Peyer's patch (tissue), 4 donors: Measurements from ENCODE around the gene CACNB2. TPM values are rescaled to one million over a fixed set of nuclear protein-coding genes. Genes with fewer than 3 reads are reported as not detected.

Experiments used
- DNase-seq, 3 donors: peaks; one replicate each; pipeline ENCODE4 v3.0.0-alpha.2; 2017 to 2019
- H3K27ac ChIP-seq, 4 donors: fragments of 200-600 bp; sonication (generic); one replicate each; pipeline ENCODE4 v1.5.1; 2016 to 2019
- H3K27me3 ChIP-seq, 2 donors: fragments of 200-600 bp; sonication (generic); one replicate each; pipeline ENCODE4 v1.5.1; 2019
- H3K36me3 ChIP-seq, 3 donors: fragments of 200-600 bp; sonication (generic); one replicate each; pipeline ENCODE4 v1.5.1; 2016 to 2019
- H3K4me1 ChIP-seq, 4 donors: fragments of 200-600 bp; sonication (generic); one replicate each; pipeline ENCODE4 v1.5.1; 2016 to 2019
- H3K4me3 ChIP-seq, 4 donors: fragments of 200-600 bp; sonication (generic); 1 replicate in 3 of 4; 2 replicates in 1 of 4; pipeline ENCODE4 v1.5.1; 2016 to 2019; ENCODE audit warnings: mild to moderate bottlenecking in 1 of 4
- H3K9me3 ChIP-seq, 4 donors: fragments of 200-600 bp; sonication (generic); one replicate each; pipeline ENCODE4 v1.5.1; 2016 to 2019; ENCODE audit warnings: mild to moderate bottlenecking in 1 of 4
- CTCF ChIP-seq, 6 experiments: fragments of 450-650 bp in 4 of 6; fragments of 200-600 bp in 2 of 6; sonication (generic) in 1 of 6; IDR thresholded peaks; one replicate each; pipeline ENCODE4 v1.5.1; 2017 to 2019; ENCODE audit warnings: antibody characterized with exemption in 6 of 6, mild to moderate bottlenecking in 3 of 6, moderate library complexity in 1 of 6
- POLR2A ChIP-seq, 2 donors: fragments of 450-650 bp; IDR thresholded peaks; one replicate each; pipeline ENCODE4 v1.5.1; 2017; ENCODE audit warnings: antibody characterized with exemption in 2 of 2, mild to moderate bottlenecking in 2 of 2, moderate library complexity in 2 of 2
- total RNA-seq, 4 donors: library from RNA; depleted of rRNA; stranded (reverse); fragments of >200 nt; gene quantifications; one replicate each; pipeline ENCODE4 v1.1.0, GENCODE V29; 2016

Gene CACNB2
- total RNA-seq, 4 donors from 2014 or later, result 35.4 to 80.8 (median 48.2) TPM

DNA sequence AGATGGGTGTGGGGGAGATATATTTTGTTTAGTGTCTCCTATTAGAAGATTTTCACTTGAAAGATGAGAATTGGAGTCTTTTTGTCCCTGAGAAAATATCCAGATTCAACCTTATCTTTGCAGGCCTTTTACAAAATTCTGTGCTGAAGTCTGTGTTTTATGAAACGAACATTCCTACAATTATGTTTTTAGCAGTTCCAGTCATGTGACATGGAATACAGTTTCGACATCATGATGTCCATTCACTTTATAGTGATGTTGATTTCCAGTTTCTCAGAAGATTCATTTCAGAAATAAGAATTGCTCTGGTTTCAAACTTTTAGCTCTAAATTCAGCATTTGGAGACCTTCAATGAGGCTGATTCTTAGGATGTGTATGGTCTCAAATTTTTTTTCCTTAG is 54.4 kb downstream of the CACNB2 start:
- TF ChIP-seq CTCF (IDR thresholded peaks at IDR 0.05), result no peak
- TF ChIP-seq POLR2A (IDR thresholded peaks at IDR 0.05), result no peak
- Histone ChIP-seq H3K4me1 (peaks cover 0 to 7% (median 0%) of the 10 kb centered on the region in 4 donors), H3K27ac (peak overlapping the region in 1 of 4 donors; percentile 65)

DNA sequence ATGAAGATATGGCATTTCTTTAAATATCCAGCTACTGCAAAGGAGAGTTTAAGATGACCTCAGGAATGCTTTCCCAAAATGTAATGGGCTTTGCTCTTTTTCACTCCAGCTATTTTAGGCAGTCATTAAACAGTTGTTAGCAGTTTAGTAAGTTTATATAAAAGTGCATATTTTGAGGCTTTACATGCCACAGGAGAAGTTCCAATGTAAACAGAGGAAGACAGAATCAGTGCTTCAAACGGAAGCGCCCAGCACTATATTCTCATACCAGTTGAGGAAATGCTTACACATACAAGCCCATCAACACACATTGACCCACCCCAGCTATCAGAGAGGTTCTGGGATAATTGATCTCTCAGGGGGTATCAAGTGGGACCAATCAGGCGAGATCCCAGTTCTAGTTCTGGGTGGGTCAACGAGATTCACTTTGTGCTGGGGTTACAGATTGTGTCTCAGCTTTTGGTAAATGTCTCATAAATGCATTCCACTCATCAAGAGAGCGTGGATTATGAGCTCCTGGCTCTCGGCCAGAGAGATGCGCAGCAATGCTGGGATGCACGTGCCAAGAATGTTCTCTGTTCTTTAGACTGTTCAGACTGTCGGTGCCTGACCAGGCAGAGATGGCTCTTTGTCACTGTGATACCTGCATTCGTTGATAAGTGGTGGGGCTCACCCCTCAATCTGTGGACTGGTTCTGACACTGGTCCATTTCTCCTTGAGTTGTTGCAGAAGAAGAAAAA is 55.0 kb downstream of the CACNB2 start:
- Histone ChIP-seq H3K27ac (peak overlapping the region in 2 of 4 donors; percentile 26 to 65), H3K27me3 (no peaks in the 10 kb centered on the region), H3K4me3 (no peak overlapping the region), H3K36me3 (no peaks in the 10 kb centered on the region), H3K4me1 (peaks cover 0 to 7% (median 0%) of the 10 kb centered on the region in 4 donors), H3K9me3 (no peaks in the 10 kb centered on the region)
- no peak for DNase-seq
- TF ChIP-seq POLR2A (IDR thresholded peaks at IDR 0.05) (no peak), CTCF (IDR thresholded peaks at IDR 0.05) (no peak)

More for the DNA sequence above, 54.4 kb downstream of the CACNB2 start:
- Histone ChIP-seq H3K36me3 (no peaks in the 10 kb centered on the region), H3K27me3 (no peaks in the 10 kb centered on the region), H3K9me3 (no peaks in the 10 kb centered on the region), H3K4me3 (no peak overlapping the region)
- no peak for DNase-seq

DNA sequence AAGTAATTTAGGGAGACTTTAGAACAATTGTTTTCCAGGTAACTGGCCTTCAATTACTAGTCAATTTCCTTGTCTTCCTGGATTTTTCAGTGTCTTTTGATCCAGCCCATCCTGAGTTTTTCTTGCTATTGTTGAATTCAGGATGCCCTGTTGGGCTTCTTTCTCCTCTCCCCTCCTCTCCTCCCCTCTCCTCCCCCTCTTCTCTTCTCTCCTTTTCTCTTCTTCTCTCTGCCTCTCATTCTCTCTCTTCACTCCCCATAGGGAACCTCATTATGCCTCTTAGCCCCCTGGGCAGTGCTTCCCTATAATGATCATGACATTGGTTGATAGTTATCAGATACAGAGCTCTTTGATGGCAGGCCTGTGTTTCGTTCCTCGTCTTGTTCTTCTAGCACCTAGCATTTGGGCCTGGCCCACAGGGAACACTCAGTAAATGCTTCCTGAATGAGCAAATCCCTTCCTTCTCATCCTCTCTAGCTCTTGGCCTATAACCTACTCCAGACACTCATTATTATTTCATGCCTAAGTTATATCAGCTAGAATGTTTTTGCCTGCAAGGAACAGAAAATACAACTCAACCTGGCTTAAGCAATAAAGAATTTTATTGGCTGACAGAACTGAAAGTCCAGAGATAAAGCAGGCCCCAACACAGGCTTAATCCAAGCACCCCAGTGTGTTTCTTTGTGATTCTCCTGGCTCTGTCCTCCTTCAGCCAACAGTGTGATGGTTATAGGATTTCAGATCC is 56.8 kb downstream of the CACNB2 start:
- DNase-seq, result no peak
- H3K27me3 ChIP-seq, result no peaks in the 10 kb centered on the region
- peaks cover 0 to 7% (median 0%) of the 10 kb centered on the region in 4 donors for H3K4me1 ChIP-seq
- no peak for TF ChIP-seq POLR2A (IDR thresholded peaks at IDR 0.05)
- TF ChIP-seq CTCF (IDR thresholded peaks at IDR 0.05), result no peak
- peak overlapping the region in 1 of 4 donors; percentile 65 for H3K27ac ChIP-seq
- no peaks in the 10 kb centered on the region for H3K9me3 ChIP-seq
- H3K36me3 ChIP-seq, result no peaks in the 10 kb centered on the region
- H3K4me3 ChIP-seq, result no peak overlapping the region

DNA sequence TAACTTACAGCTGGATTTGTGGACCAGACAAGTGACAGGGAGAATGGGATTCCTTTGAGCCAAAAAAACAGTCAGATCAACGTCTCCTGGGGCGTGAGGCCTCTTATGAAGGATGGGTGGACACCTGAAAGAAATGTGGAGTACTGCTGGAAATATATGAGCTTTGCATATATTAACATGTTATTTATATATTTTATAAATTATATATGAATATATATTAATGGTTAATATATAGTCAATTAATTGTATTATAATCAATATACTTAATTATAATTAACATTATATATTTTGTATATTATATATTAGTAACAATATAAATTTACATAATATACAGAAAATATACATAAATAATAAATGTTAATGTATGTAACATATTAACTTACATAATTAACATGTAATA is 57.5 kb downstream of the CACNB2 start:
- Histone ChIP-seq H3K4me1 (peaks cover 0 to 7% (median 0%) of the 10 kb centered on the region in 4 donors), H3K27me3 (no peaks in the 10 kb centered on the region), H3K9me3 (no peaks in the 10 kb centered on the region), H3K36me3 (no peaks in the 10 kb centered on the region), H3K4me3 (no peak overlapping the region), H3K27ac (peak overlapping the region in 1 of 4 donors; percentile 65)
- DNase-seq, result no peak
- TF ChIP-seq POLR2A (IDR thresholded peaks at IDR 0.05) (no peak), CTCF (IDR thresholded peaks at IDR 0.05) (no peak)

GRCh38 chr10:18201877-18202276 is 61.7 kb downstream of the CACNB2 start:
- no peaks in the 10 kb centered on the region for H3K9me3 ChIP-seq
- H3K4me1 ChIP-seq, result no peaks in the 10 kb centered on the region
- DNase-seq, result no peak
- no peaks in the 10 kb centered on the region for H3K27me3 ChIP-seq
- no peak overlapping the region for H3K4me3 ChIP-seq
- H3K36me3 ChIP-seq, result no peaks in the 10 kb centered on the region
- H3K27ac ChIP-seq, result peak overlapping the region in 1 of 4 donors; percentile 65
- TF ChIP-seq POLR2A (IDR thresholded peaks at IDR 0.05), result no peak
- no peak for TF ChIP-seq CTCF (IDR thresholded peaks at IDR 0.05)
